COLO829 (cell line): ENCODE measurements around the gene FAM222B.
"Not testable (repeated sequence)": the region's sequence is repeated elsewhere in the genome, so short reads cannot be mapped to it uniquely, and the experiment has no call there.

Source experiments
- DNase-seq: peaks from one replicate; pipeline ENCODE4 v3.0.0; 2012; ENCODE audit warnings: low spot score

The FAM222B gene

GRCh38 chr17:28836541-28836940, 6.0 kb downstream of the FAM222B start:
- not testable (repeated sequence) for DNase-seq

GRCh38 chr17:28834420-28834819, 8.2 kb downstream of the FAM222B start:
- no peak for DNase-seq

DNA sequence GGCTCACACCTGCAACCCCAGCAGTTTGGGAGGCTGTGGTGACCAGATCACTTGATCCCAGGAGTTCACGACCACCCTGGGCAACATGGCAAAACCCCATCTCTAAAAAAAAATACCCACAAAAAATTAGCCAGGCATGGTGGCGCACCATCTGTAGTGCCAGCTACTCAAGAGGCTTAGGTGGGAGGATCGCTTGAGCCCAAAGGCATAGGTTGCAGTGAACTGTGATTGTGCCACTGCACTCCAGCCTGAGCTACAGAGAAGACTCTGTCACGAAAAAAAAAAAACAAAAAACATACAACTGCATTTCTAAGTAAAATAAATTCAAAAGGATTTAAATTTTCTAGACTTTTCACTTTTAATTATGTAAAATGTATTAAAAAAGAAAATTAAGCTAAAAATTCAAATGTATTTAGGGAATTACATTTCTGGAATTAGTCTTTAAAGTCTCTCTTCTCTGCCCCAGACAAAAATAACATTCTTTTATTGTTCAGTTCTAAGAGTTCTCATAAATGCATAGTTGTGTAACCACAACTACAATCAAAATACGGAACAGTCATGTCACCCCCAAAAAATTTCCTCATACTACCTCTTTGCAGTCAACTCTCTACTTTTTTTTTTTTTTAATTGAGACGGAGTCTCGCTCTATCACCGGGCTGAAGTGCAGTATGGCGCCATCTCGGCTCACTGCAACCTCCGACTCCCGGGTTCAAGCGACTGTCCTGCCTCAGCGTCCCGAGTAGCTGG, 14.1 kb downstream of the FAM222B start:
- DNase-seq, result no peak

GRCh38 chr17:28827672-28828071, 14.9 kb downstream of the FAM222B start:
- DNase-seq, result no peak

GRCh38 chr17:28819582-28819981, 23.0 kb downstream of the FAM222B start:
- no peak for DNase-seq

DNA sequence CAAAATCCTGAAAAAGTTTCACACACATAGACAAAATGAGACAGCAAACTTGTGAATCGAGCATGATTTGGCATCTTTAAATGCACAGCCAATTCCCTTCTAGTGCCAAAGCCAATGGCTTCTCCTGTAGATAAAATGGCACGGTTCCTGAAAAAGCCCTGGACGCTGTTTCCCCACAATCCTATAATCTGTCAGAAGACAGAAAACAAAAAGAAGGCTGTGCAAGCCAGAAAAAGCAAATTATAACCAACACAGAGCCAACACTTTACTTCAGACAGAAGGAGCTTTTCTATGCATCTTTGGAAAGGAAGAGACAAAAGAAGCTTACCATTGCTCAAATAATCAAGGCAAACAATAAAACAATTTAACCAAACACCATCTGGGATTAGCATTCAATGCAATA, 23.8 kb downstream of the FAM222B start:
- no peak for DNase-seq

- no peak for DNase-seq
Observed at GRCh38 chr17:28816540-28816939, 26.1 kb downstream of the FAM222B start.

- DNase-seq, result peak; percentile 71
Observed at GRCh38 chr17:28812748-28813377, 29.7 kb downstream of the FAM222B start.

DNA sequence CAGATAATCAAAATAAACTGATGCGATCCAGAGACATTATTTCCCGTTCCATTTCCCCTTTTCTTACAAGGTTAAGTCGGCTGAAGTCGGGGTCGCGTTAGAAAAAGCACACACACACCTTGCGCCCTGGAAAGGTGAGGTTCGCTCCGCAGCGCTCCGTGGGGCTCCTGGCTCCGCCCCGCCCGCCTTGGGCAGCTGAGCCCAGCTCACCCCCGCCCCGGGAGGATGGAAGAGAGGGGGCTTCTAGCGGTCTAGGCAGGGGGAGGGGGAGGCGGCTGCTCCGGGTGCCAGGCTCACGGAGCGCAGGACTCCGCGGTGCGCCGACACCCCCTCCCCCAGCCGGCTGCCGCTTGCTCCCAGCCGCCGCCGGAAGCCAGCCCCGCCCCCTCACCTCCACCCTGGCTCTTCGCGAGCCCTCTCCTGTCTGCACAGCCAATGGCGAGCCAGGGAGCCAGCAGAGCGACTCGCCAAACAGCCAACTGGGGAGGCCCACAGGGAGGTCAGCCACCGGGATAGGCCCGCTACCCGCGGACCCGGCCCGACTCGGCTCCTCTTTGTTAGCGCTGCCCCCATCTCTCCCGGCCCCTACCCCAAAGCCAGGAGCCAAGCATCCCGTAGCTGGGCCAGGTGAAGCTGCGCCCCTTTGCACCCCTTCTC, 30.4 kb downstream of the FAM222B start:
- peak; percentile 98 for DNase-seq

DNA sequence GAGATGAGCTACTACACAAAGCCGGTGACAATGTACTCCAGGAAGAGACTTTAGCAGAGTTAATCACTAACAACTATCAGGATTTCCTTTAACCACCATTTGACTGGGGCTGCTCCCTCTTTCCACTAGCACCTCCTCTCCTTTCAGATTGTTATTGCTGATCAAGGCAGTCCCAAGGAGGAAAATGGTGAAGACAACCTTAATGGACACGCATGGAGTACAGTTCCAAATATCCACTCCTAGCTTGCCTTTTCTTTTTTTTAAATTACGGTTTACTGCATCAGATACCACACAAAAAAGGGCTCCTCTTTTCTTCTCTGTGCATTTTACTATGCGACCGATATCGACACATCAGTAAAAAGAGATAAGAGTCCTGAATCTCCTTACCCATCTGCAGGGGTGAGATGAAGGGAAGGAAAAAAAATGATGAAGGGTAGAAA, 30.9 kb downstream of the FAM222B start:
- no peak for DNase-seq

- no peak for DNase-seq
Observed at GRCh38 chr17:28810437-28810836, 32.2 kb downstream of the FAM222B start.

DNA sequence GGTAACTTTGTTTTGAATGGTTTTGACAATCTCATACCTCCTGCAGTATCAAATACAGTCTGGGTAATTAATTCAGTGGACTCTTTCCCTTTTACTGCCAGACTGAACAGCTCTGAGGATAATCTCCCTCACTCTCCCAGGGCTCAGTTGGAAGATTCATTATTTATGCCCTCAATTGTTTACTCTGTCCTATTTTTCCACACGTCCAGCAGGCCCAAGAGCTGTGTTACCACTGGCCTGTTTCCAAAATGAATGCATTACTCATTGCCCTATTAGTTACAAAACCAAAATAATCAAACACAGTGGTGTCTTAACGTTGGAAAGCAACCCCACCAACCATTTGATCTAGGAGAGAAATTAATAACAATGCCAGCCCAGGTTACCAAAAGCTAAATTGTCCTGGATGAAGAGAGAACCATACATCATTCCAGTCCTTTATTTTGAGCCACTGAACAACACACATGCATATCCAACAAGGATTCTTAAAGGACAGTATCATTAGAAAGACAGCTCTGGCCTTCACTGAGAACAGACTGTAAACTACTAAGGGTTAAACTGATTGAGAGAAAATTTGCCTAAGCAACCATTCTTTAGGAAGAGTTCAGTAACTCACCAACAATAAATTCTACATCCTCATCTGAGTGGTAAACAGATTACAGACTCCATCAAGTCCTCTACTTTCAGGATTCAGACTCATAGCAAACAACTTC, 34.5 kb downstream of the FAM222B start:
- DNase-seq, result peak; percentile 75

DNA sequence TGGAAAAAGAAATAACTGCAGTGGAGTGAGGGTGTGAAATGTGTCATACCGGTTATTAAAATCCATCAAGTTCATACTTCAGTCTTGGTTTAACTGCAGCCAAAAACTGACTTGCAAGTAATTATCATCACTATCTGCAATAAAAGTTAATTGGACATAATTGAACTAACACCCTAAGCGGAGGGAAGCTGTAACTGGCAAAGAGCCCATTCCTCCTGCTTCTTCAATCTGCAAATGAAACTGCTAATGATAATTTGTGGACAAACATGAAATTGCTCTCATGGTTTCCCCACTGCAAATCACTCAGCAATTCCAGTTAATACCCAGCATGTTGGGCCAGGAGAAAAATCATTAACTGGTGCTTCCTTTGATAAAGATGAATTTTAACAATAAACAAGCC, 46.5 kb downstream of the FAM222B start:
- DNase-seq, result no peak

GRCh38 chr17:28794846-28795441, 47.6 kb downstream of the FAM222B start:
- DNase-seq, result not testable (repeated sequence)

- no peak for DNase-seq
Observed at GRCh38 chr17:28792877-28793661, 49.5 kb downstream of the FAM222B start.

GRCh38 chr17:28788100-28788499, 54.5 kb downstream of the FAM222B start:
- no peak for DNase-seq

DNA sequence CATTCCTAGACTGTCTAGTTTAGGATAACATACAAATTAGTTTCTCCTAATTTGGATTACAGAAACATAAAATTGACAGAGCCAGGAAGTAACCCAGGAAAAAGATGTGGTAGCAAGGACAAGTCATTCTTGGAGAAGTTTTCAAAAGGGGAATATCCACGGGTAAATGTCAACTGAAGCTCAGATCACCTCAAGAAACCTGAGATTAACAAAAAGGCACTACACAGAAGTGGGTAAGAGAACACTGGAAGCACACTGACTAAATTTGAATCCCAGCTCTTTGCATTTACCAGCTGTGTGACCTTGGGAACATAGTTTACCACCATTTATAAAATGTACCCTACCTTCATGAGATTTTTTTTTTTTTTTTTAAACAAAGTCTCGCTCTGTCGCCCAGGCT, 59.4 kb downstream of the FAM222B start:
- DNase-seq, result no peak

DNA sequence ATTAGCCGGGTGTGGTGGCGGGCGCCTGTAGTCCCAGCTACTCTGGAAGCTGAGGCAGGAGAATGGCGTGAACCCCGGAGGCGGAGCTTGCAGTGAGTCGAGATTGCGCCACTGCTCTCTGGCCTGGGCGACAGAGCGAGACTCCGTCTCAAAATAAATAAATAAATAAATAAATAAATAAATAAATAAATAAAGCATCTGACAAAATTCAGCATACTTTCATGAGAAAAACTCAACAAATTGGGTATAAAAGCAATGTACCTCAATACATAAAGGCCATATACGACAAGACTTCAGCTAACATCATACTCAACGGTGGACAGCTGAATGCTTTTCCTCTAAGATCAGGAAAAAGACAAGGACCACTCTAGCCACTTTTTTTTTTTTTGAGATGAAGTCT, 63.0 kb downstream of the FAM222B start:
- not testable (repeated sequence) for DNase-seq

GRCh38 chr17:28777178-28777577, 65.4 kb downstream of the FAM222B start:
- DNase-seq, result no peak

DNA sequence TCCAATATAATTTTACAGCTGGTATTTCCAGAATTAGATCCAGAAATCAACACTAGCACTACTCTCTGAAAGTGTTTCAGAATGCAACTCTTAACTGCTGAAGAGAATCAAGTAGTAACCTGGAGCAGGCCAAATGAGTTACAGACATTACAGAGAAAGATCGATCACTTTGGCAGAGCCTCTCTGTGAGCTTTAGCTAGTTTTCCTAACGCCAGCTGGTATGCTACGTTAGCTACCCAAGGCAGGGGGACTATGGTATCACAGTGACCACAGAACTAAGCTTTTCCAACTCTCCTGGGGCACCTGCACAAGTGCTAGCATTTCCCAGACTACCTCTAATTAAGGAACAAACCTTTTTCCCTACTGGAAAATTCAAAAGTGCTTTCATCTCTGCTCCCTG, 68.4 kb downstream of the FAM222B start:
- DNase-seq, result no peak

- no peak for DNase-seq
Observed at GRCh38 chr17:28773736-28774135, 68.9 kb downstream of the FAM222B start.
